HUES6 (cell line): ENCODE results near the gene WT1.

Experiments
- H3K27ac ChIP-seq: 2 replicates; pipeline ENCODE4 v1.7.0; 2013; ENCODE audit warnings: low read depth, mild to moderate bottlenecking, low read length, inconsistent platforms
- H3K27me3 ChIP-seq: 2 replicates; pipeline ENCODE4 v1.6.1; 2013; ENCODE audit warnings: low read length; ENCODE audit not compliant: control insufficient read depth, insufficient read depth
- H3K36me3 ChIP-seq: 2 replicates; pipeline ENCODE4 v1.6.1; 2013; ENCODE audit warnings: low read length; ENCODE audit not compliant: control insufficient read depth, insufficient read depth
- H3K4me1 ChIP-seq: 2 replicates; pipeline ENCODE4 v1.6.1; 2013; ENCODE audit warnings: low read length; ENCODE audit not compliant: control insufficient read depth, insufficient read depth
- H3K4me3 ChIP-seq: 2 replicates; pipeline ENCODE4 v1.5.1; 2013; ENCODE audit warnings: low read depth, low read length
- H3K9ac ChIP-seq: one replicate; pipeline ENCODE4 v1.6.1; 2013; ENCODE audit warnings: mild to moderate bottlenecking, low read length
- H3K9me3 ChIP-seq: 2 replicates; pipeline ENCODE4 v1.6.1; 2013; ENCODE audit warnings: low read depth, low read length; ENCODE audit not compliant: control insufficient read depth, insufficient read depth

WT1 gene

GRCh38 chr11:32430568-32431381 is 4.6 kb downstream of the WT1 start:
- Histone ChIP-seq H3K9ac (no peak overlapping the region), H3K9me3 (no peaks in the 10 kb centered on the region), H3K4me1 (peaks cover 42% of the 10 kb centered on the region), H3K4me3 (peak overlapping the region; percentile 63), H3K27ac (no peak overlapping the region), H3K27me3 (peaks cover 100% of the 10 kb centered on the region), H3K36me3 (no peaks in the 10 kb centered on the region)

GRCh38 chr11:32429477-32429876 is 5.9 kb downstream of the WT1 start:
- Histone ChIP-seq H3K4me3 (no peak overlapping the region), H3K4me1 (peaks cover 39% of the 10 kb centered on the region), H3K36me3 (no peaks in the 10 kb centered on the region), H3K9me3 (no peaks in the 10 kb centered on the region), H3K27ac (no peak overlapping the region), H3K27me3 (peaks cover 100% of the 10 kb centered on the region), H3K9ac (no peak overlapping the region)

- H3K4me1 ChIP-seq = peaks cover 32% of the 10 kb centered on the region
- H3K4me3 ChIP-seq = no peak overlapping the region
- H3K9ac ChIP-seq = no peak overlapping the region
- no peak overlapping the region for H3K27ac ChIP-seq
- H3K27me3 ChIP-seq = peaks cover 99% of the 10 kb centered on the region
- no peaks in the 10 kb centered on the region for H3K36me3 ChIP-seq
- no peaks in the 10 kb centered on the region for H3K9me3 ChIP-seq
These were observed 6.6 kb downstream of the WT1 start for GRCh38 chr11:32428665-32429303.

GRCh38 chr11:32427935-32428664 is 7.2 kb downstream of the WT1 start:
- Histone ChIP-seq H3K9ac (no peak overlapping the region), H3K4me1 (peaks cover 25% of the 10 kb centered on the region), H3K4me3 (peak overlapping the region; percentile 53), H3K27me3 (peaks cover 99% of the 10 kb centered on the region), H3K27ac (no peak overlapping the region), H3K9me3 (no peaks in the 10 kb centered on the region), H3K36me3 (no peaks in the 10 kb centered on the region)

- no peaks in the 10 kb centered on the region for H3K36me3 ChIP-seq
- H3K9ac ChIP-seq = no peak overlapping the region
- peaks cover 99% of the 10 kb centered on the region for H3K27me3 ChIP-seq
- H3K4me3 ChIP-seq = peak overlapping the region; percentile 53
- H3K27ac ChIP-seq = no peak overlapping the region
- no peaks in the 10 kb centered on the region for H3K9me3 ChIP-seq
- H3K4me1 ChIP-seq = peaks cover 21% of the 10 kb centered on the region
These were observed 7.8 kb downstream of the WT1 start for GRCh38 chr11:32427616-32427934.

- H3K36me3 ChIP-seq = no peaks in the 10 kb centered on the region
- H3K4me3 ChIP-seq = peak overlapping the region; percentile 53
- no peak overlapping the region for H3K27ac ChIP-seq
- no peak overlapping the region for H3K9ac ChIP-seq
- no peaks in the 10 kb centered on the region for H3K9me3 ChIP-seq
- H3K4me1 ChIP-seq = peaks cover 21% of the 10 kb centered on the region
- H3K27me3 ChIP-seq = peaks cover 99% of the 10 kb centered on the region
These were observed 8.3 kb downstream of the WT1 start for GRCh38 chr11:32426819-32427615.

GRCh38 chr11:32426192-32426591 is 9.1 kb downstream of the WT1 start:
- Histone ChIP-seq H3K36me3 (no peaks in the 10 kb centered on the region), H3K9me3 (no peaks in the 10 kb centered on the region), H3K9ac (no peak overlapping the region), H3K4me1 (peaks cover 21% of the 10 kb centered on the region), H3K4me3 (peak overlapping the region; percentile 53), H3K27ac (no peak overlapping the region), H3K27me3 (peaks cover 98% of the 10 kb centered on the region)

- Histone ChIP-seq H3K9me3 (no peaks in the 10 kb centered on the region), H3K9ac (no peak overlapping the region), H3K27ac (no peak overlapping the region), H3K27me3 (peaks cover 98% of the 10 kb centered on the region), H3K4me1 (peaks cover 17% of the 10 kb centered on the region), H3K4me3 (no peak overlapping the region), H3K36me3 (no peaks in the 10 kb centered on the region)
These were observed 9.6 kb downstream of the WT1 start for GRCh38 chr11:32425761-32426160.

- H3K27ac ChIP-seq = no peak overlapping the region
- no peak overlapping the region for H3K4me3 ChIP-seq
- peaks cover 19% of the 10 kb centered on the region for H3K4me1 ChIP-seq
- H3K9ac ChIP-seq = no peak overlapping the region
- H3K27me3 ChIP-seq = peaks cover 68% of the 10 kb centered on the region
- H3K9me3 ChIP-seq = no peaks in the 10 kb centered on the region
- no peaks in the 10 kb centered on the region for H3K36me3 ChIP-seq
These were observed 12.8 kb downstream of the WT1 start for GRCh38 chr11:32422545-32422944.

GRCh38 chr11:32421992-32422391 is 13.3 kb downstream of the WT1 start:
- Histone ChIP-seq H3K4me3 (no peak overlapping the region), H3K4me1 (peaks cover 13% of the 10 kb centered on the region), H3K9ac (no peak overlapping the region), H3K27me3 (peaks cover 63% of the 10 kb centered on the region), H3K36me3 (no peaks in the 10 kb centered on the region), H3K9me3 (no peaks in the 10 kb centered on the region), H3K27ac (no peak overlapping the region)
